Suprapubic skin (tissue), 3 donors: ENCODE data around the gene IL20RA.

ENCODE experiments used
- CTCF ChIP-seq, 2 donors: fragments of 200-600 bp in 1 of 2; fragments of 450-650 bp in 1 of 2; sonication (generic) in 1 of 2; IDR thresholded peaks; one replicate each; pipeline ENCODE4 v1.5.1; 2016 to 2019; ENCODE audit warnings: antibody characterized with exemption in 2 of 2, mild to moderate bottlenecking in 1 of 2, moderate library complexity in 1 of 2
- EP300 ChIP-seq: sonication (generic); formaldehyde crosslinking; IDR thresholded peaks from one replicate; pipeline ENCODE4 v1.6.1; 2017; ENCODE audit warnings: antibody characterized with exemption
- POLR2A ChIP-seq, 2 donors: fragments of 450-650 bp; IDR thresholded peaks; one replicate each; pipeline ENCODE4 v1.6.1; 2017; ENCODE audit warnings: antibody characterized with exemption in 2 of 2, mild to moderate bottlenecking in 2 of 2, moderate library complexity in 2 of 2

GRCh38 chr6:137036566-137037300 is 8.0 kb downstream of the IL20RA start:
- TF ChIP-seq CTCF (IDR thresholded peaks at IDR 0.05) (no peak), POLR2A (IDR thresholded peaks at IDR 0.05) (no peak), EP300 (no peak)
